C4-2B (cell line): ENCODE measurements around the gene GPR108.

Experiments
- CTCF ChIP-seq: fragments of 450-650 bp; conservative IDR thresholded peaks from 2 replicates; pipeline ENCODE4 v1.5.1; 2017; ENCODE audit warnings: mild to moderate bottlenecking
- ZFX ChIP-seq: fragments of 450-650 bp; IDR thresholded peaks from 2 replicates; pipeline ENCODE4 v1.6.1; 2017

GRCh38 chr19:6693056-6693471 lies 44.3 kb downstream of the GPR108 start:
- TF ChIP-seq CTCF, result no peak
- TF ChIP-seq ZFX, result no peak
